HEK293 (cell line): ENCODE results near the gene ITIH5.

ENCODE experiments used
- EGR2 ChIP-seq: fragments of 450-650 bp; formaldehyde crosslinking; IDR thresholded peaks from 2 replicates; pipeline ENCODE4 v1.5.1; 2016; ENCODE audit warnings: low read depth, missing biosample characterization, missing genetic modification characterization
- HOXC10 ChIP-seq: sonication (generic); formaldehyde crosslinking; IDR thresholded peaks from 2 replicates; pipeline ENCODE4 v1.8.1; 2023; ENCODE audit warnings: mild to moderate bottlenecking, missing genetic modification reagents
- KLF1 ChIP-seq: fragments of 450-650 bp; formaldehyde crosslinking; IDR thresholded peaks from 2 replicates; pipeline ENCODE4 v1.5.1; 2016; ENCODE audit warnings: missing biosample characterization, missing genetic modification characterization
- KLF7 ChIP-seq: fragments of 450-650 bp; formaldehyde crosslinking; IDR thresholded peaks from 2 replicates; pipeline ENCODE4 v1.5.1; 2016; ENCODE audit warnings: missing biosample characterization, missing genetic modification characterization, borderline replicate concordance
- SALL2 ChIP-seq: fragments of 450-650 bp; formaldehyde crosslinking; IDR thresholded peaks from 2 replicates; pipeline ENCODE4 v1.5.0; 2017; ENCODE audit warnings: missing biosample characterization, mild to moderate bottlenecking, missing genetic modification characterization, borderline replicate concordance
- ZBTB21 ChIP-seq: fragments of 450-650 bp; formaldehyde crosslinking; IDR thresholded peaks from 2 replicates; pipeline ENCODE4 v1.5.1; 2017; ENCODE audit warnings: missing biosample characterization, missing genetic modification characterization
- ZFHX2 ChIP-seq: fragments of 450-650 bp; formaldehyde crosslinking; conservative IDR thresholded peaks from 2 replicates; pipeline ENCODE4 v1.5.1; 2016; ENCODE audit warnings: missing biosample characterization, missing genetic modification characterization
- ZFP41 ChIP-seq: fragments of 450-650 bp; formaldehyde crosslinking; IDR thresholded peaks from 2 replicates; pipeline ENCODE4 v1.5.1; 2016; ENCODE audit warnings: missing biosample characterization, missing genetic modification characterization, borderline replicate concordance
- ZNF174 ChIP-seq: fragments of 450-650 bp; formaldehyde crosslinking; IDR thresholded peaks from 2 replicates; pipeline ENCODE4 v1.5.0; 2017; ENCODE audit warnings: missing biosample characterization, mild to moderate bottlenecking, missing genetic modification characterization
- ZNF184 ChIP-seq: fragments of 450-650 bp; IDR thresholded peaks from 2 replicates; pipeline ENCODE4 v1.5.1; 2018; ENCODE audit warnings: missing biosample characterization, mild to moderate bottlenecking, missing genetic modification characterization
- ZNF335 ChIP-seq: fragments of 450-650 bp; formaldehyde crosslinking; conservative IDR thresholded peaks from 2 replicates; pipeline ENCODE4 v1.5.1; 2016; ENCODE audit warnings: missing biosample characterization, missing genetic modification characterization
- ZNF394 ChIP-seq: fragments of 450-650 bp; formaldehyde crosslinking; IDR thresholded peaks from 2 replicates; pipeline ENCODE4 v1.5.1; 2016; ENCODE audit warnings: missing biosample characterization, missing genetic modification characterization, mild to moderate bottlenecking, moderate library complexity, borderline replicate concordance
- ZNF48 ChIP-seq: fragments of 450-650 bp; formaldehyde crosslinking; IDR thresholded peaks from 2 replicates; pipeline ENCODE4 v1.5.1; 2016; ENCODE audit warnings: missing biosample characterization, missing genetic modification characterization
- ZNF596 ChIP-seq: fragments of 450-650 bp; IDR thresholded peaks from 2 replicates; pipeline ENCODE4 v1.5.0; 2018; ENCODE audit warnings: missing biosample characterization, mild to moderate bottlenecking, missing genetic modification characterization, moderate library complexity
- ZNF776 ChIP-seq: fragments of 450-650 bp; formaldehyde crosslinking; IDR thresholded peaks from 2 replicates; pipeline ENCODE4 v1.5.0; 2017; ENCODE audit warnings: missing biosample characterization, missing genetic modification characterization, borderline replicate concordance
- ZNF785 ChIP-seq: fragments of 450-650 bp; formaldehyde crosslinking; IDR thresholded peaks from 2 replicates; pipeline ENCODE4 v1.5.1; 2016; ENCODE audit warnings: missing biosample characterization, missing genetic modification characterization
- ZNF843 ChIP-seq: fragments of 450-650 bp; formaldehyde crosslinking; IDR thresholded peaks from 2 replicates; pipeline ENCODE4 v1.5.1; 2016; ENCODE audit warnings: missing biosample characterization, missing genetic modification characterization
- TF ChIP-seq, protein P1 (sequence below): fragments of 450-650 bp; formaldehyde crosslinking; IDR thresholded peaks from 2 replicates; pipeline ENCODE4 v1.5.1; 2016; ENCODE audit warnings: missing biosample characterization, missing genetic modification characterization, borderline replicate concordance
- TF ChIP-seq, protein P2 (sequence below): fragments of 450-650 bp; formaldehyde crosslinking; IDR thresholded peaks from 2 replicates; pipeline ENCODE4 v1.5.1; 2016; ENCODE audit warnings: missing biosample characterization, missing genetic modification characterization
- TF ChIP-seq, protein P3 (sequence below): fragments of 450-650 bp; formaldehyde crosslinking; IDR thresholded peaks from 2 replicates; pipeline ENCODE4 v1.5.1; 2016; ENCODE audit warnings: missing biosample characterization, missing genetic modification characterization
- TF ChIP-seq, protein P4 (sequence below): fragments of 450-650 bp; formaldehyde crosslinking; IDR thresholded peaks from 2 replicates; pipeline ENCODE4 v1.5.1; 2016; ENCODE audit warnings: missing biosample characterization, missing genetic modification characterization
- TF ChIP-seq, protein P5 (sequence below): fragments of 450-650 bp; formaldehyde crosslinking; IDR thresholded peaks from 2 replicates; pipeline ENCODE4 v1.5.1; 2016; ENCODE audit warnings: missing biosample characterization, missing genetic modification characterization
- TF ChIP-seq, protein P6 (sequence below): fragments of 450-650 bp; formaldehyde crosslinking; IDR thresholded peaks from 2 replicates; pipeline ENCODE4 v1.5.1; 2016; ENCODE audit warnings: missing biosample characterization, missing genetic modification characterization
- TF ChIP-seq, protein P7 (sequence below): fragments of 450-650 bp; formaldehyde crosslinking; IDR thresholded peaks from 2 replicates; pipeline ENCODE4 v1.5.1; 2016; ENCODE audit warnings: missing biosample characterization, missing genetic modification characterization

The ITIH5 gene

DNA sequence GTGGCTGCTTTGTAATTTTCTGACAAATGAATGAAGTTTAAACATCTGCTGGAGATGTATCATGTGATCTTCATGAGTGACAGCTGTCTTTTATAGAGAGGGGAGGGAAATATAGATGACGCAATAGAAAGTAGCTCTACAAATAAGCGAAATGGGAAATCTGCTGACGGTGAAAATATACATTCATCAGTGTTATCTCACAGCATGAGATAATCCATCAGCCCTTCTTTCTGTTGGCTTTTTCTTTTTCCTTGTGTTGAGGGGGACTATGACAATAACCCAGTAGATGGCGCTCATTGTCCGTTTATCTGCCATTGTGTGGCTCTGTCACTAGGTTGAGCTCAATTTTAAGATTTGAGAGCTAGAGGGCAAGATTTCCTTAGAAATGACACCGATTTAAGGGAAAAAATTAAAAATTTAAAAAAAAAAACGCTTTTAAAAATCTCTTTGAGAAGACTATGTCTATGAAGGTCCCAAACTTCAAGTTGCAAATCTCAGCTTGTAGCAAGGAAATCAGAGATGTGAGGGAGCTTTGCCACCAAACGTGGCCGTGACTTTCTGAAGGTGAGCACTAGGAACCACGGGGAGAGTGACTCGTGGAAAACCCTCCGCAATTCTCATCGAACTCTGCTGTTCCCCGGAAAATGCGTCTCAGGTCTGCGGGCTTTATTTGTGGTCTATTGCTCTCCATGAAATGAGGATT, 141.3 kb downstream of the ITIH5 start (continued):
- TF ChIP-seq, protein P1, sequence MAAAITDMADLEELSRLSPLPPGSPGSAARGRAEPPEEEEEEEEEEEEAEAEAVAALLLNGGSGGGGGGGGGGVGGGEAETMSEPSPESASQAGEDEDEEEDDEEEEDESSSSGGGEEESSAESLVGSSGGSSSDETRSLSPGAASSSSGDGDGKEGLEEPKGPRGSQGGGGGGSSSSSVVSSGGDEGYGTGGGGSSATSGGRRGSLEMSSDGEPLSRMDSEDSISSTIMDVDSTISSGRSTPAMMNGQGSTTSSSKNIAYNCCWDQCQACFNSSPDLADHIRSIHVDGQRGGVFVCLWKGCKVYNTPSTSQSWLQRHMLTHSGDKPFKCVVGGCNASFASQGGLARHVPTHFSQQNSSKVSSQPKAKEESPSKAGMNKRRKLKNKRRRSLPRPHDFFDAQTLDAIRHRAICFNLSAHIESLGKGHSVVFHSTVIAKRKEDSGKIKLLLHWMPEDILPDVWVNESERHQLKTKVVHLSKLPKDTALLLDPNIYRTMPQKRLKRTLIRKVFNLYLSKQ (tag by site-specific recombination) = no peak
- TF ChIP-seq ZNF776 (tag by site-specific recombination) (no peak), ZBTB21 (tag by site-specific recombination) (peak; percentile 54), ZNF394 (peak; percentile 31; the same call in 1 of the 2 replicates), KLF1 (tag by site-specific recombination) (no peak), ZNF48 (tag by site-specific recombination) (no peak), ZNF174 (tag by site-specific recombination) (no peak), ZNF335 (tag by site-specific recombination) (no peak), ZNF596 (tag by site-specific recombination) (no peak), ZNF843 (tag by site-specific recombination) (0 out of 2 replicates have a peak, but pooled peaks have one; percentile 17), ZNF184 (no peak), ZFHX2 (tag by site-specific recombination) (no peak), ZFP41 (tag by site-specific recombination) (no peak), KLF7 (no peak), EGR2 (tag by site-specific recombination) (no peak), SALL2 (tag by site-specific recombination) (no peak), HOXC10 (CRISPR knock-in tag) (no peak), ZNF785 (tag by site-specific recombination) (no peak)
- TF ChIP-seq, protein P2, sequence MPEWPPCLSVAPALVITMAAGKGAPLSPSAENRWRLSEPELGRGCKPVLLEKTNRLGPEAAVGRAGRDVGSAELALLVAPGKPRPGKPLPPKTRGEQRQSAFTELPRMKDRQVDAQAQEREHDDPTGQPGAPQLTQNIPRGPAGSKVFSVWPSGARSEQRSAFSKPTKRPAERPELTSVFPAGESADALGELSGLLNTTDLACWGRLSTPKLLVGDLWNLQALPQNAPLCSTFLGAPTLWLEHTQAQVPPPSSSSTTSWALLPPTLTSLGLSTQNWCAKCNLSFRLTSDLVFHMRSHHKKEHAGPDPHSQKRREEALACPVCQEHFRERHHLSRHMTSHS (tag by site-specific recombination) = no peak
- TF ChIP-seq, protein P3, sequence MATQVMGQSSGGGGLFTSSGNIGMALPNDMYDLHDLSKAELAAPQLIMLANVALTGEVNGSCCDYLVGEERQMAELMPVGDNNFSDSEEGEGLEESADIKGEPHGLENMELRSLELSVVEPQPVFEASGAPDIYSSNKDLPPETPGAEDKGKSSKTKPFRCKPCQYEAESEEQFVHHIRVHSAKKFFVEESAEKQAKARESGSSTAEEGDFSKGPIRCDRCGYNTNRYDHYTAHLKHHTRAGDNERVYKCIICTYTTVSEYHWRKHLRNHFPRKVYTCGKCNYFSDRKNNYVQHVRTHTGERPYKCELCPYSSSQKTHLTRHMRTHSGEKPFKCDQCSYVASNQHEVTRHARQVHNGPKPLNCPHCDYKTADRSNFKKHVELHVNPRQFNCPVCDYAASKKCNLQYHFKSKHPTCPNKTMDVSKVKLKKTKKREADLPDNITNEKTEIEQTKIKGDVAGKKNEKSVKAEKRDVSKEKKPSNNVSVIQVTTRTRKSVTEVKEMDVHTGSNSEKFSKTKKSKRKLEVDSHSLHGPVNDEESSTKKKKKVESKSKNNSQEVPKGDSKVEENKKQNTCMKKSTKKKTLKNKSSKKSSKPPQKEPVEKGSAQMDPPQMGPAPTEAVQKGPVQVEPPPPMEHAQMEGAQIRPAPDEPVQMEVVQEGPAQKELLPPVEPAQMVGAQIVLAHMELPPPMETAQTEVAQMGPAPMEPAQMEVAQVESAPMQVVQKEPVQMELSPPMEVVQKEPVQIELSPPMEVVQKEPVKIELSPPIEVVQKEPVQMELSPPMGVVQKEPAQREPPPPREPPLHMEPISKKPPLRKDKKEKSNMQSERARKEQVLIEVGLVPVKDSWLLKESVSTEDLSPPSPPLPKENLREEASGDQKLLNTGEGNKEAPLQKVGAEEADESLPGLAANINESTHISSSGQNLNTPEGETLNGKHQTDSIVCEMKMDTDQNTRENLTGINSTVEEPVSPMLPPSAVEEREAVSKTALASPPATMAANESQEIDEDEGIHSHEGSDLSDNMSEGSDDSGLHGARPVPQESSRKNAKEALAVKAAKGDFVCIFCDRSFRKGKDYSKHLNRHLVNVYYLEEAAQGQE = no peak
- TF ChIP-seq, protein P4, sequence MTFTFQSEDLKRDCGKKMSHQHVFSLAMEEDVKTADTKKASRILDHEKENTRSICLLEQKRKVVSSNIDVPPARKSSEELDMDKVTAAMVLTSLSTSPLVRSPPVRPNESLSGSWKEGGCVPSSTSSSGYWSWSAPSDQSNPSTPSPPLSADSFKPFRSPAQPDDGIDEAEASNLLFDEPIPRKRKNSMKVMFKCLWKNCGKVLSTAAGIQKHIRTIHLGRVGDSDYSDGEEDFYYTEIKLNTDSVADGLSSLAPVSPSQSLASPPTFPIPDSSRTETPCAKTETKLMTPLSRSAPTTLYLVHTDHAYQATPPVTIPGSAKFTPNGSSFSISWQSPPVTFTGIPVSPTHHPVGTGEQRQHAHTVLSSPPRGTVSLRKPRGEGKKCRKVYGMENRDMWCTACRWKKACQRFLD (tag by site-specific recombination) = no peak
- TF ChIP-seq, protein P5, sequence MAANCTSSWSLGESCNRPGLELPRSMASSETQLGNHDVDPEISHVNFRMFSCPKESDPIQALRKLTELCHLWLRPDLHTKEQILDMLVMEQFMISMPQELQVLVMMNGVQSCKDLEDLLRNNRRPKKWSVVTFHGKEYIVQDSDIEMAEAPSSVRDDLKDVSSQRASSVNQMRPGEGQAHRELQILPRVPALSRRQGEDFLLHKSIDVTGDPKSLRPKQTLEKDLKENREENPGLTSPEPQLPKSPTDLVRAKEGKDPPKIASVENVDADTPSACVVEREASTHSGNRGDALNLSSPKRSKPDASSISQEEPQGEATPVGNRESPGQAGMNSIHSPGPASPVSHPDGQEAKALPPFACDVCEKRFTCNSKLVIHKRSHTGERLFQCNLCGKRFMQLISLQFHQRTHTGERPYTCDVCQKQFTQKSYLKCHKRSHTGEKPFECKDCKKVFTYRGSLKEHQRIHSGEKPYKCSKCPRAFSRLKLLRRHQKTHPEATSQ = no peak
- TF ChIP-seq, protein P6, sequence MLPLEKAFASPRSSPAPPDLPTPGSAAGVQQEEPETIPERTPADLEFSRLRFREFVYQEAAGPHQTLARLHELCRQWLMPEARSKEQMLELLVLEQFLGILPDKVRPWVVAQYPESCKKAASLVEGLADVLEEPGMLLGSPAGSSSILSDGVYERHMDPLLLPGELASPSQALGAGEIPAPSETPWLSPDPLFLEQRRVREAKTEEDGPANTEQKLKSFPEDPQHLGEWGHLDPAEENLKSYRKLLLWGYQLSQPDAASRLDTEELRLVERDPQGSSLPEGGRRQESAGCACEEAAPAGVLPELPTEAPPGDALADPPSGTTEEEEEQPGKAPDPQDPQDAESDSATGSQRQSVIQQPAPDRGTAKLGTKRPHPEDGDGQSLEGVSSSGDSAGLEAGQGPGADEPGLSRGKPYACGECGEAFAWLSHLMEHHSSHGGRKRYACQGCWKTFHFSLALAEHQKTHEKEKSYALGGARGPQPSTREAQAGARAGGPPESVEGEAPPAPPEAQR (tag by site-specific recombination) = no peak
- TF ChIP-seq, protein P7, sequence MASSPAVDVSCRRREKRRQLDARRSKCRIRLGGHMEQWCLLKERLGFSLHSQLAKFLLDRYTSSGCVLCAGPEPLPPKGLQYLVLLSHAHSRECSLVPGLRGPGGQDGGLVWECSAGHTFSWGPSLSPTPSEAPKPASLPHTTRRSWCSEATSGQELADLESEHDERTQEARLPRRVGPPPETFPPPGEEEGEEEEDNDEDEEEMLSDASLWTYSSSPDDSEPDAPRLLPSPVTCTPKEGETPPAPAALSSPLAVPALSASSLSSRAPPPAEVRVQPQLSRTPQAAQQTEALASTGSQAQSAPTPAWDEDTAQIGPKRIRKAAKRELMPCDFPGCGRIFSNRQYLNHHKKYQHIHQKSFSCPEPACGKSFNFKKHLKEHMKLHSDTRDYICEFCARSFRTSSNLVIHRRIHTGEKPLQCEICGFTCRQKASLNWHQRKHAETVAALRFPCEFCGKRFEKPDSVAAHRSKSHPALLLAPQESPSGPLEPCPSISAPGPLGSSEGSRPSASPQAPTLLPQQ (tag by site-specific recombination) = peak; percentile 44; the same call in 1 of the 2 replicates
